ENCODE measurements around the gene EFCAB14. TPM values are rescaled to one million over a fixed set of nuclear protein-coding genes. Genes with fewer than 3 reads are reported as not detected.

Gene EFCAB14
- total and polyA plus RNA-seq, 9 of the 15 experiments (the other 6 are each of a cell fraction or from before 2014, with no cell fraction given), result 7.3 to 49.0 (median 37.3) TPM

- TF ChIP-seq SRF (CRISPR knock-in tag; IDR thresholded peaks at IDR 0.05), result no peak
- no peak for TF ChIP-seq CCAR2 (IDR thresholded peaks at IDR 0.05; ENCODE audit: low read depth, low read length)
Measured at GRCh38 chr1:46719689-46720088, 775 bp upstream of the EFCAB14 start (continued).

- Histone ChIP-seq H3K9ac (ENCODE audit: insufficient read depth in 1 of 2, low read depth in 2 of 2, low read length in 2 of 2) (peak overlapping the region; percentile 92 to 96), H3K36me3 (ENCODE audit: control insufficient read depth, insufficient read depth, low read length) (peaks cover 45% of the 10 kb centered on the region), H2AFZ (ENCODE audit: low read depth, low read length) (peak overlapping the region; percentile 87), H3K4me2 (ENCODE audit: insufficient read depth, low read length) (peak overlapping the region; percentile 92), H3K9me1 (ENCODE audit: control insufficient read depth, insufficient read depth, low read length) (no peaks in the 10 kb centered on the region), H3K79me2 (ENCODE audit: control insufficient read depth, insufficient read depth, low read length) (peaks cover 31% of the 10 kb centered on the region), H4K20me1 (replicated peaks; ENCODE audit: control insufficient read depth, insufficient read depth, low read length) (peaks cover 6% of the 10 kb centered on the region; the same call in 1 of the 2 replicates), H3K27ac (ENCODE audit: extremely low read depth, low read depth, low read length) (peak overlapping the region; percentile 89), H3K9me3 (replicated peaks; ENCODE audit: control insufficient read depth, insufficient read depth, low read depth, low read length) (no peaks in the 10 kb centered on the region), H3K4me1 (replicated peaks in 1 of 2; ENCODE audit: control insufficient read depth in 2 of 2, insufficient read depth in 2 of 2, low read length in 2 of 2) (peaks cover 29 to 38% of the 10 kb centered on the region in 2 experiments), H3K4me3 (peak overlapping the region; percentile 95), H3K27me3 (ENCODE audit: control insufficient read depth in 2 of 2, insufficient read depth in 2 of 2, low read length in 2 of 2) (no peaks in the 10 kb centered on the region)
- POLR2A ChIA-PET, result interaction anchor here (0.6 to 2.6 kb wide), 8 partner anchors 8 to 219 kb away, joined by 3 to 20 read pairs (median 4); no protein-coding TSS in a partner anchor
- peak in 1 of 4 experiments; percentile 24 for DNase-seq (ENCODE audit: extremely low read depth in 1 of 4, low spot score in 3 of 4)
- no peak for FAIRE-seq
- CTCF ChIA-PET (ENCODE audit: low intra/inter-chr PET ratio), result no interaction called here
- intact Hi-C loops (cut with micrococcal nuclease), result loop anchor here (2.0 kb wide), 1 partner anchor 276 kb away; no protein-coding TSS in a partner anchor
- WGBS (ENCODE audit: insufficient coverage, low coverage, missing lambda C conversion rate), result 1% methylated on average over 12 of the region's 12 CpGs
- ATAC-seq, result peak; percentile 24
- no TSS peak for BruUV-seq (replicated peaks)
- in situ Hi-C loops (cut with MboI), result no loop called here
- TF ChIP-seq ZFX (CRISPR knock-in tag; IDR thresholded peaks at IDR 0.05), result no peak
- TF ChIP-seq HOXB6 (CRISPR knock-in tag; IDR thresholded peaks at IDR 0.05; ENCODE audit: borderline replicate concordance), result no peak
- no peak for TF ChIP-seq ARID3B (CRISPR knock-in tag; IDR thresholded peaks at IDR 0.05; ENCODE audit: borderline replicate concordance)
- TF ChIP-seq ZNF655 (CRISPR knock-in tag; IDR thresholded peaks at IDR 0.05), result no peak
- no peak for TF ChIP-seq E2F8 (IDR thresholded peaks at IDR 0.05; ENCODE audit: low read depth, partially characterized antibody)
- TF ChIP-seq XRCC4 (IDR thresholded peaks at IDR 0.05; ENCODE audit: extremely low read depth, insufficient read depth, insufficient read length), result no peak
- TF ChIP-seq HDAC1 (IDR thresholded peaks at IDR 0.05), result no peak
- TF ChIP-seq MCM7 (IDR thresholded peaks at IDR 0.05), result no peak
- no peak for TF ChIP-seq JUNB (CRISPR knock-in tag; conservative IDR thresholded peaks at IDR 0.05)
- no peak for TF ChIP-seq ZBTB12 (CRISPR knock-in tag; IDR thresholded peaks at IDR 0.05)
- TF ChIP-seq NCOA1 (IDR thresholded peaks at IDR 0.05; ENCODE audit: low read depth), result 0 out of 2 replicates have a peak, but pooled peaks have one; percentile 31
Measured at GRCh38 chr1:46718340-46718726, 581 bp downstream of the EFCAB14 start.

Data from K562 (cell line).